BLaER1 treated with 17β-estradiol and CSF1 and Interleukin-3, amounts not matched to agents 10 nM and 100 nM (cell line): Measurements from ENCODE around the gene SRGAP2B.
"Not testable (repeated sequence)": the region's sequence is repeated elsewhere in the genome, so short reads cannot be mapped to it uniquely, and the experiment has no call there.

Source experiments
- H3K27ac ChIP-seq, 11 experiments: shearing (Covaris generic); formaldehyde crosslinking; 2 replicates each; pipeline ENCODE4 v1.8.1; 2022
- H3K27me3 ChIP-seq, 11 experiments: shearing (Covaris generic); formaldehyde crosslinking; 2 replicates each; pipeline ENCODE4 v1.8.1; 2022
- H3K36me3 ChIP-seq, 11 experiments: shearing (Covaris generic); formaldehyde crosslinking; 2 replicates each; pipeline ENCODE4 v1.8.1; 2022
- H3K4me1 ChIP-seq, 10 experiments: shearing (Covaris generic); formaldehyde crosslinking; 2 replicates each; pipeline ENCODE4 v1.8.1; 2022
- H3K4me2 ChIP-seq, 11 experiments: shearing (Covaris generic); formaldehyde crosslinking; 2 replicates each; pipeline ENCODE4 v1.8.1; 2022
- H3K4me3 ChIP-seq, 10 experiments: shearing (Covaris generic); formaldehyde crosslinking; 2 replicates each; pipeline ENCODE4 v1.8.1; 2022
- H3K9ac ChIP-seq, 11 experiments: shearing (Covaris generic); formaldehyde crosslinking; 2 replicates each; pipeline ENCODE4 v1.8.1; 2022
- H3K9me3 ChIP-seq, 11 experiments: shearing (Covaris generic); formaldehyde crosslinking; replicated peaks in 1 of 11; 2 replicates each; pipeline ENCODE4 v1.8.1; 2022
- H4K20me1 ChIP-seq, 11 experiments: shearing (Covaris generic); formaldehyde crosslinking; 2 replicates each; pipeline ENCODE4 v1.8.1; 2022

Gene SRGAP2B

GRCh38 chr1:145008388-145008787 lies 86.7 kb downstream of the SRGAP2B start:
- not testable (repeated sequence) for H3K4me2 ChIP-seq, H3K4me3 ChIP-seq, H3K27me3 ChIP-seq, H3K9ac ChIP-seq, H3K9me3 ChIP-seq, H3K36me3 ChIP-seq, H4K20me1 ChIP-seq
- peak overlapping the region in 7 of 11 experiments; percentile 56 to 75 (median 67); a peak in 12 of 22 replicates for H3K27ac ChIP-seq
- H3K4me1 ChIP-seq, result peaks cover 0 to 21% (median 6%) of the 10 kb centered on the region in 10 experiments; a peak in 13 of 20 replicates

GRCh38 chr1:145005142-145005541 lies 90.0 kb downstream of the SRGAP2B start:
- not testable (repeated sequence) for H3K9ac ChIP-seq, H3K4me2 ChIP-seq, H4K20me1 ChIP-seq, H3K27me3 ChIP-seq, H3K36me3 ChIP-seq, H3K27ac ChIP-seq, H3K4me3 ChIP-seq, H3K9me3 ChIP-seq
- peaks cover 0 to 22% (median 6%) of the 10 kb centered on the region in 10 experiments; a peak in 13 of 20 replicates for H3K4me1 ChIP-seq

- H3K36me3 ChIP-seq, H4K20me1 ChIP-seq, H3K27ac ChIP-seq, H3K4me3 ChIP-seq, H3K9me3 ChIP-seq, H3K27me3 ChIP-seq, H3K9ac ChIP-seq: not testable (repeated sequence)
- Histone ChIP-seq H3K4me1 (peaks cover 5 to 19% (median 7%) of the 10 kb centered on the region in 10 experiments; a peak in 16 of 20 replicates), H3K4me2 (0 out of 22 replicates have a peak overlapping the region, but pooled peaks of 1 of the 11 experiments have one; percentile 27)
These were observed 93.7 kb downstream of the SRGAP2B start for GRCh38 chr1:145001381-145001780.

- H3K27ac ChIP-seq, H3K36me3 ChIP-seq, H3K9me3 ChIP-seq, H3K4me3 ChIP-seq, H3K27me3 ChIP-seq, H3K4me2 ChIP-seq, H3K9ac ChIP-seq, H4K20me1 ChIP-seq: not testable (repeated sequence)
- peaks cover 5 to 14% (median 7%) of the 10 kb centered on the region in 10 experiments; a peak in 16 of 20 replicates for H3K4me1 ChIP-seq
These were observed 94.3 kb downstream of the SRGAP2B start for GRCh38 chr1:145000743-145001326.

GRCh38 chr1:145000074-145000742 lies 94.9 kb downstream of the SRGAP2B start:
- not testable (repeated sequence) for H3K27me3 ChIP-seq, H3K4me3 ChIP-seq, H3K27ac ChIP-seq, H3K9me3 ChIP-seq, H3K36me3 ChIP-seq, H3K4me2 ChIP-seq, H4K20me1 ChIP-seq, H3K9ac ChIP-seq
- H3K4me1 ChIP-seq, result peaks cover 4 to 13% (median 7%) of the 10 kb centered on the region in 10 experiments; a peak in 15 of 20 replicates

GRCh38 chr1:144998981-144999273 lies 96.2 kb downstream of the SRGAP2B start:
- not testable (repeated sequence) for H3K4me3 ChIP-seq, H3K9ac ChIP-seq, H3K9me3 ChIP-seq, H4K20me1 ChIP-seq, H3K27me3 ChIP-seq, H3K36me3 ChIP-seq
- H3K27ac ChIP-seq, result peak overlapping the region in 3 of 11 experiments; percentile 22 to 33 (median 27); a peak in 2 of 22 replicates
- peak overlapping the region in 9 of 11 experiments; percentile 28 to 62 (median 45); a peak in 11 of 22 replicates for H3K4me2 ChIP-seq
- H3K4me1 ChIP-seq, result peaks cover 4 to 13% (median 7%) of the 10 kb centered on the region in 10 experiments; a peak in 15 of 20 replicates

- not testable (repeated sequence) for H3K9me3 ChIP-seq, H3K9ac ChIP-seq, H3K36me3 ChIP-seq, H3K27me3 ChIP-seq, H4K20me1 ChIP-seq, H3K4me3 ChIP-seq
- peak overlapping the region in 3 of 11 experiments; percentile 22 to 33 (median 27); a peak in 2 of 22 replicates for H3K27ac ChIP-seq
- H3K4me2 ChIP-seq, result peak overlapping the region in 9 of 11 experiments; percentile 28 to 62 (median 45); a peak in 12 of 22 replicates
- peaks cover 4 to 13% (median 7%) of the 10 kb centered on the region in 10 experiments; a peak in 15 of 20 replicates for H3K4me1 ChIP-seq
These were observed 96.8 kb downstream of the SRGAP2B start for GRCh38 chr1:144998134-144998980.

- not testable (repeated sequence) for H3K36me3 ChIP-seq, H3K4me2 ChIP-seq, H3K4me3 ChIP-seq, H4K20me1 ChIP-seq, H3K27me3 ChIP-seq, H3K9me3 ChIP-seq, H3K27ac ChIP-seq, H3K9ac ChIP-seq
- H3K4me1 ChIP-seq, result peaks cover 4 to 14% (median 7%) of the 10 kb centered on the region in 10 experiments; a peak in 15 of 20 replicates
These were observed 99.2 kb downstream of the SRGAP2B start for GRCh38 chr1:144995833-144996410.

- H4K20me1 ChIP-seq, H3K9me3 ChIP-seq, H3K36me3 ChIP-seq, H3K9ac ChIP-seq, H3K27ac ChIP-seq, H3K4me3 ChIP-seq, H3K4me1 ChIP-seq, H3K27me3 ChIP-seq: not testable (repeated sequence)
- 0 out of 22 replicates have a peak overlapping the region, but pooled peaks of 1 of the 11 experiments have one; percentile 27 for H3K4me2 ChIP-seq
These were observed 102.2 kb downstream of the SRGAP2B start for GRCh38 chr1:144992915-144993314.

GRCh38 chr1:144990611-144991010 lies 104.5 kb downstream of the SRGAP2B start:
- not testable (repeated sequence) for H3K27ac ChIP-seq, H3K4me3 ChIP-seq, H3K9me3 ChIP-seq, H3K4me1 ChIP-seq, H3K4me2 ChIP-seq, H4K20me1 ChIP-seq, H3K9ac ChIP-seq, H3K27me3 ChIP-seq, H3K36me3 ChIP-seq

- H3K4me1 ChIP-seq, H3K9me3 ChIP-seq, H3K9ac ChIP-seq, H3K4me3 ChIP-seq, H3K27ac ChIP-seq, H3K36me3 ChIP-seq, H4K20me1 ChIP-seq, H3K27me3 ChIP-seq, H3K4me2 ChIP-seq: not testable (repeated sequence)
These were observed 108.0 kb downstream of the SRGAP2B start for GRCh38 chr1:144987131-144987530.

- H3K9ac ChIP-seq, H3K4me1 ChIP-seq, H3K4me3 ChIP-seq, H3K36me3 ChIP-seq, H4K20me1 ChIP-seq, H3K27ac ChIP-seq, H3K4me2 ChIP-seq, H3K9me3 ChIP-seq, H3K27me3 ChIP-seq: not testable (repeated sequence)
These were observed 108.8 kb downstream of the SRGAP2B start for GRCh38 chr1:144986171-144986860.
